ENCODE results near the gene MIGA1. TPM values are rescaled to one million over a fixed set of nuclear protein-coding genes. Genes with fewer than 3 reads are reported as not detected.

MIGA1 gene
- total RNA-seq, 2 donors from 2014 or later, result 10.0 to 16.2 TPM

GRCh38 chr1:77925956-77926355 lies 146.5 kb downstream of the MIGA1 start:
- no peak for TF ChIP-seq CTCF (IDR thresholded peaks at IDR 0.05)
- H3K9me3 ChIP-seq, result no peaks in the 10 kb centered on the region
- no peak overlapping the region for H3K27ac ChIP-seq
- H3K4me3 ChIP-seq, result no peak overlapping the region
- no peak for DNase-seq
- H3K4me1 ChIP-seq, result no peaks in the 10 kb centered on the region
- H3K9ac ChIP-seq (ENCODE audit: low read depth in 2 of 2, low read length in 2 of 2), result no peak overlapping the region
- no peaks in the 10 kb centered on the region for H3K27me3 ChIP-seq
- intact Hi-C loops (cut with DNase I), result no loop called here
- no peaks in the 10 kb centered on the region for H3K36me3 ChIP-seq

- no peak for TF ChIP-seq CTCF (IDR thresholded peaks at IDR 0.05)
- Histone ChIP-seq H3K4me3 (peak overlapping the region; percentile 9), H3K9ac (ENCODE audit: low read depth in 2 of 2, low read length in 2 of 2) (no peak overlapping the region), H3K4me1 (no peaks in the 10 kb centered on the region), H3K27me3 (no peaks in the 10 kb centered on the region), H3K36me3 (no peaks in the 10 kb centered on the region), H3K9me3 (no peaks in the 10 kb centered on the region), H3K27ac (no peak overlapping the region)
- DNase-seq, result no peak
- intact Hi-C loops (cut with DNase I), result no loop called here
These were observed 147.3 kb downstream of the MIGA1 start for GRCh38 chr1:77926561-77927357.

GRCh38 chr1:77927414-77927813 lies 148.0 kb downstream of the MIGA1 start:
- Histone ChIP-seq H3K36me3 (no peaks in the 10 kb centered on the region), H3K27me3 (no peaks in the 10 kb centered on the region), H3K9me3 (no peaks in the 10 kb centered on the region), H3K27ac (no peak overlapping the region), H3K4me1 (no peaks in the 10 kb centered on the region), H3K4me3 (no peak overlapping the region), H3K9ac (ENCODE audit: low read depth in 2 of 2, low read length in 2 of 2) (no peak overlapping the region)
- intact Hi-C loops (cut with DNase I), result no loop called here
- TF ChIP-seq CTCF (IDR thresholded peaks at IDR 0.05), result no peak
- DNase-seq, result no peak

Other genes with a start within 250 kb of the MIGA1 start
- gene ZZZ3, start 97.0 kb upstream of the MIGA1 start, total RNA-seq, result 10 to 100 TPM; 28.5 to 30.1 TPM
- 10 to 100 TPM; 43.9 to 54.0 TPM for gene USP33, start 19.8 kb upstream of the MIGA1 start, total RNA-seq
- gene NEXN, start 109.0 kb downstream of the MIGA1 start, total RNA-seq, result 10 to 100 TPM in 1 of 2 donors, 1 to 10 TPM in 1; 1.0 to 10.9 TPM
- gene FUBP1, start 199.4 kb downstream of the MIGA1 start, total RNA-seq, result 100 to 1,000 TPM in 1 of 2 donors, 10 to 100 TPM in 1; 81.1 to 118 TPM
- 10 to 100 TPM; 12.2 to 29.3 TPM for gene DNAJB4, start 225.3 kb downstream of the MIGA1 start, total RNA-seq